HFFc6 (cell line): ENCODE results near the gene CCDC116. TPM values are rescaled to one million over a fixed set of nuclear protein-coding genes. Genes with fewer than 3 reads are reported as not detected.

ENCODE experiments used
- DNase-seq: peaks from one replicate; pipeline ENCODE4 v3.0.0-alpha.2; 2018
- H3K27ac Mint-ChIP-seq: 2 replicates; pipeline ENCODE4 v1.8.0; 2020; ENCODE audit warnings: mild to moderate bottlenecking, mixed read lengths
- H3K27me3 Mint-ChIP-seq: 2 replicates; pipeline ENCODE4 v1.8.0; 2021; ENCODE audit warnings: mild to moderate bottlenecking, moderate library complexity, mixed read lengths; ENCODE audit not compliant: insufficient read depth
- H3K36me3 Mint-ChIP-seq: 2 replicates; pipeline ENCODE4 v1.8.0; 2021; ENCODE audit warnings: low read depth, mixed read lengths
- H3K4me1 Mint-ChIP-seq: 2 replicates; pipeline ENCODE4 v1.8.0; 2020; ENCODE audit warnings: low read depth, mixed read lengths
- H3K4me3 Mint-ChIP-seq: 2 replicates; pipeline ENCODE4 v1.8.0; 2020; ENCODE audit warnings: mild to moderate bottlenecking, moderate library complexity, mixed read lengths
- H3K9me3 Mint-ChIP-seq: 2 replicates; pipeline ENCODE4 v1.8.0; 2020; ENCODE audit warnings: mild to moderate bottlenecking, mixed read lengths
- CTCF ChIP-seq: fragments of 200-600 bp; sonication (generic); IDR thresholded peaks from 2 replicates; pipeline ENCODE4 v1.5.0; 2021; ENCODE audit warnings: antibody characterized with exemption, mild to moderate bottlenecking
- total RNA-seq, 6 experiments: library from RNA; stranded (reverse); fragmentation: NEBNext Ultra II Directional; extraction: Animal tissue kit (Norgen Biotek cat#: 25700); gene quantifications; 2 replicates in 1 of 6; 3 replicates in 5 of 6; pipeline ENCODE4 v1.2.3, GENCODE V29; 2021

CCDC116 gene
- total RNA-seq, 6 experiments from 2014 or later = 0.16 to 0.33 (median 0.23) TPM

- H3K4me1 Mint-ChIP-seq = peaks cover 13% of the 10 kb centered on the region
- DNase-seq = no peak
- H3K27me3 Mint-ChIP-seq = peaks cover 16% of the 10 kb centered on the region
Observed at GRCh38 chr22:21661991-21662390, 29.4 kb downstream of the CCDC116 start.

GRCh38 chr22:21663738-21664137 lies 31.2 kb downstream of the CCDC116 start:
- Mint-ChIP-seq H3K27me3 (peaks cover 13% of the 10 kb centered on the region), H3K36me3 (peaks cover 5% of the 10 kb centered on the region), H3K4me3 (peak overlapping the region; percentile 4; the same call in 1 of the 2 replicates), H3K27ac (no peak overlapping the region), H3K9me3 (no peaks in the 10 kb centered on the region), H3K4me1 (peaks cover 18% of the 10 kb centered on the region)
- no peak for TF ChIP-seq CTCF
- DNase-seq = no peak

More at GRCh38 chr22:21661991-21662390, 29.4 kb downstream of the CCDC116 start:
- H3K27ac Mint-ChIP-seq = no peak overlapping the region
- no peak overlapping the region for H3K4me3 Mint-ChIP-seq
- H3K36me3 Mint-ChIP-seq = no peaks in the 10 kb centered on the region; the same call in 1 of the 2 replicates
- TF ChIP-seq CTCF = no peak
- H3K9me3 Mint-ChIP-seq = no peaks in the 10 kb centered on the region

- Mint-ChIP-seq H3K27me3 (peaks cover 13% of the 10 kb centered on the region), H3K36me3 (peaks cover 5% of the 10 kb centered on the region), H3K4me1 (peaks cover 18% of the 10 kb centered on the region), H3K4me3 (peak overlapping the region; percentile 98), H3K27ac (peak overlapping the region; percentile 96), H3K9me3 (no peaks in the 10 kb centered on the region)
- TF ChIP-seq CTCF = no peak
- no peak for DNase-seq
Observed at GRCh38 chr22:21665047-21665851, 32.7 kb downstream of the CCDC116 start.

GRCh38 chr22:21666786-21667185 lies 34.2 kb downstream of the CCDC116 start:
- Mint-ChIP-seq H3K4me3 (peak overlapping the region; percentile 98), H3K27me3 (peaks cover 11% of the 10 kb centered on the region), H3K27ac (peak overlapping the region; percentile 96), H3K9me3 (no peaks in the 10 kb centered on the region), H3K36me3 (peaks cover 5% of the 10 kb centered on the region), H3K4me1 (peaks cover 18% of the 10 kb centered on the region)
- no peak for TF ChIP-seq CTCF
- no peak for DNase-seq

GRCh38 chr22:21669026-21669425 lies 36.5 kb downstream of the CCDC116 start:
- no peaks in the 10 kb centered on the region for H3K9me3 Mint-ChIP-seq
- peak overlapping the region; percentile 43; the same call in 1 of the 2 replicates for H3K27ac Mint-ChIP-seq
- peaks cover 5% of the 10 kb centered on the region for H3K36me3 Mint-ChIP-seq
- H3K27me3 Mint-ChIP-seq = peaks cover 11% of the 10 kb centered on the region
- TF ChIP-seq CTCF = no peak
- no peak overlapping the region for H3K4me3 Mint-ChIP-seq
- DNase-seq = no peak
- H3K4me1 Mint-ChIP-seq = peaks cover 18% of the 10 kb centered on the region
